Keratinocyte (primary cell): ENCODE data around the gene KSR1. TPM values are rescaled to one million over a fixed set of nuclear protein-coding genes. Genes with fewer than 3 reads are reported as not detected.

ENCODE experiments used
- DNase-seq: peaks from one replicate; pipeline ENCODE4 v3.0.0-alpha.2; 2011; ENCODE audit warnings: low read depth, missing footprints, low spot score
- FAIRE-seq: peaks from 2 replicates; lab custom pipeline; 2011; peaks lifted over from hg19 to GRCh38; lab: Jason Lieb, UNC
- H2AFZ ChIP-seq: 2 replicates; pipeline ENCODE4 v1.6.0; 2012; ENCODE audit warnings: low read length, control low read depth, inconsistent platforms; ENCODE audit not compliant: control insufficient read depth
- H3K27ac ChIP-seq: 2 replicates; pipeline ENCODE4 v1.5.1; 2011; ENCODE audit warnings: low read length; ENCODE audit not compliant: control insufficient read depth, insufficient read depth
- H3K27me3 ChIP-seq: 3 replicates; pipeline ENCODE4 v1.6.0; 2011; ENCODE audit warnings: low read length; ENCODE audit not compliant: control insufficient read depth, insufficient read depth; ENCODE audit errors: extremely low read depth
- H3K36me3 ChIP-seq, 2 experiments: 2 replicates in 1 of 2; 3 replicates in 1 of 2; pipeline ENCODE4 v1.5.1; 2011; ENCODE audit warnings: low read length in 2 of 2, mild to moderate bottlenecking in 1 of 2; ENCODE audit not compliant: control insufficient read depth in 2 of 2, insufficient read depth in 2 of 2; ENCODE audit errors: extremely low read depth in 1 of 2
- H3K4me1 ChIP-seq: 3 replicates; pipeline ENCODE4 v1.5.1; 2011; ENCODE audit warnings: low read length; ENCODE audit not compliant: control insufficient read depth, insufficient read depth; ENCODE audit errors: extremely low read depth
- H3K4me2 ChIP-seq: 3 replicates; pipeline ENCODE4 v1.6.0; 2011; ENCODE audit warnings: low read depth, low read length; ENCODE audit not compliant: control insufficient read depth, insufficient read depth; ENCODE audit errors: extremely low read depth
- H3K4me3 ChIP-seq, 3 experiments: fragments of 200-600 bp in 1 of 3; sonication (generic) in 1 of 3; 2 replicates in 2 of 3; 3 replicates in 1 of 3; pipeline ENCODE4 v1.5.1; 2011 to 2016; ENCODE audit warnings: low read length in 3 of 3, mild to moderate bottlenecking in 3 of 3, control low read depth in 2 of 3, inconsistent platforms in 1 of 3, low read depth in 1 of 3, mixed read lengths in 1 of 3, mixed run types in 1 of 3, moderate library complexity in 1 of 3; ENCODE audit not compliant: control insufficient read depth in 2 of 3, insufficient read depth in 2 of 3; ENCODE audit errors: extremely low read depth in 1 of 3
- H3K79me2 ChIP-seq: 2 replicates; pipeline ENCODE4 v1.6.0; 2012; ENCODE audit warnings: low read length; ENCODE audit not compliant: control insufficient read depth, insufficient read depth
- H3K9ac ChIP-seq: 3 replicates; pipeline ENCODE4 v1.6.0; 2011; ENCODE audit warnings: low read length; ENCODE audit not compliant: control insufficient read depth, insufficient read depth; ENCODE audit errors: extremely low read depth
- H3K9me1 ChIP-seq: 3 replicates; pipeline ENCODE4 v1.6.0; 2011; ENCODE audit warnings: low read length; ENCODE audit not compliant: control insufficient read depth, insufficient read depth; ENCODE audit errors: extremely low read depth
- H3K9me3 ChIP-seq: 2 replicates; pipeline ENCODE4 v1.5.1; 2012; ENCODE audit warnings: low read depth, low read length; ENCODE audit not compliant: control insufficient read depth
- H4K20me1 ChIP-seq: 3 replicates; pipeline ENCODE4 v1.6.0; 2011; ENCODE audit warnings: low read length; ENCODE audit not compliant: control insufficient read depth, insufficient read depth; ENCODE audit errors: extremely low read depth
- EZH2 ChIP-seq: IDR thresholded peaks from one replicate; pipeline ENCODE4 v1.6.1; 2012; ENCODE audit warnings: inconsistent platforms, mild to moderate bottlenecking, low read length, moderate library complexity
- dilution Hi-C: fragments of 300-500 bp; cut with MboI; formaldehyde crosslinking; loops from one replicate; pipeline ENCODE4 v1.7.0; 2020; ENCODE audit warnings: low sequenced_read_pairs; ENCODE audit not compliant: extremely low pct_ligation_motif_present
- polyA plus RNA-seq, 5 experiments: library from polyadenylated mRNA; depleted of rRNA in 3 of 5; stranded (reverse) in 3 of 5; stranded (forward) in 1 of 5; unstranded in 1 of 5; fragments of >200 nt; gene quantifications; 1 replicate in 1 of 5; 2 replicates in 3 of 5; 3 replicates in 1 of 5; pipeline versions ENCODE4 v1.2.1 to v1.2.3, GENCODE V29; 2011 to 2012; ENCODE audit warnings: missing spikeins in 2 of 5, low read depth in 1 of 5, low replicate concordance in 1 of 5
- TF ChIP-seq, protein P1 (sequence below), 3 experiments: IDR thresholded peaks in 1 of 3; conservative IDR thresholded peaks in 1 of 3; optimal IDR thresholded peaks in 1 of 3; 2 replicates in 2 of 3; 3 replicates in 1 of 3; pipeline versions ENCODE3 to v1.5.1; 2011; ENCODE audit warnings: low read length in 3 of 3, mild to moderate bottlenecking in 3 of 3, moderate library complexity in 2 of 3, control low read depth in 1 of 3, inconsistent platforms in 1 of 3; ENCODE audit not compliant: insufficient read depth in 2 of 3; ENCODE audit errors: extremely low read depth in 1 of 3

Gene KSR1
- polyA plus RNA-seq, 1 donor (not counting 4 experiments of a cell fraction or from before 2014, with no cell fraction given): 1.3 TPM

DNA sequence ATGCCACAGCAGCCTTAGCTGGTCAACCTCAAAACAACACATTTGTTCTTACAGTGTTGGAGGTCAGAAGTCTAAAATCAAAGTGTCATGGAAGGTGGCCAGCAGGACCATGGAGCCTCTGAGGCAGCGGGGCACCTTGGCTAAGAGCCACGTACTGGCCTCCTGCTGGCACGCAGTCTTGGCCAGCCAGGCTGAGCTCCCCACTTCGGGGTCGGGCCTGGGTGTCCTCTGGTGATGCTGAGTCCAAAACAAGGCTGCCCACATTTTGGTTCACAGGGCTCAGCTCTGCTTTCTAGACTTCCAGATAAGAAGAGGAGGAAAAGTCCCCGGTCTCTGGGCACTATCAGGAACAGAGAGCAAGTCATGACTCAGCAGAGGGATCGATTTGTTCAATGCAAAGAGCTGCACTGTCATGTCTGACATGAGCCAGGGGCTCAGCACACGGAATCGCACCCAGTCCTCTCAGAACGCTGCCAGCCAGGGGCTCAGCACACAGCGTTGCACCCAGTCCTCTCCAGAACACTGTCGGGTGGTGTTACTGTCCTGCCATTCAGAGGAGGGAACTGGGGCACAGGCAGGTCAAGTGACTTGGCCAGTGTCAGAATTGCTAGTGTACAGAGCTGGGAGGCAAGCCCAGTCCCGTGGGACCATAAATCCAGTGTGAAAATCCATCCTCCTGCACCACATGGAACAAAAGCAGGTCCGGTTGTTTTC is 177.2 kb downstream of the KSR1 start:
- no peak overlapping the region for H3K27ac ChIP-seq
- H4K20me1 ChIP-seq: no peaks in the 10 kb centered on the region
- peaks cover 24% of the 10 kb centered on the region for H3K4me1 ChIP-seq
- no peak overlapping the region for H2AFZ ChIP-seq
- H3K4me3 ChIP-seq: no peak overlapping the region
- DNase-seq (no peak), FAIRE-seq (no peak)
- H3K9ac ChIP-seq: no peak overlapping the region
- dilution Hi-C loops: no loop called here
- H3K9me1 ChIP-seq: no peaks in the 10 kb centered on the region
- H3K9me3 ChIP-seq: no peaks in the 10 kb centered on the region
- H3K36me3 ChIP-seq: no peaks in the 10 kb centered on the region
- H3K79me2 ChIP-seq: no peaks in the 10 kb centered on the region
- H3K27me3 ChIP-seq: no peaks in the 10 kb centered on the region
- TF ChIP-seq, protein P1, sequence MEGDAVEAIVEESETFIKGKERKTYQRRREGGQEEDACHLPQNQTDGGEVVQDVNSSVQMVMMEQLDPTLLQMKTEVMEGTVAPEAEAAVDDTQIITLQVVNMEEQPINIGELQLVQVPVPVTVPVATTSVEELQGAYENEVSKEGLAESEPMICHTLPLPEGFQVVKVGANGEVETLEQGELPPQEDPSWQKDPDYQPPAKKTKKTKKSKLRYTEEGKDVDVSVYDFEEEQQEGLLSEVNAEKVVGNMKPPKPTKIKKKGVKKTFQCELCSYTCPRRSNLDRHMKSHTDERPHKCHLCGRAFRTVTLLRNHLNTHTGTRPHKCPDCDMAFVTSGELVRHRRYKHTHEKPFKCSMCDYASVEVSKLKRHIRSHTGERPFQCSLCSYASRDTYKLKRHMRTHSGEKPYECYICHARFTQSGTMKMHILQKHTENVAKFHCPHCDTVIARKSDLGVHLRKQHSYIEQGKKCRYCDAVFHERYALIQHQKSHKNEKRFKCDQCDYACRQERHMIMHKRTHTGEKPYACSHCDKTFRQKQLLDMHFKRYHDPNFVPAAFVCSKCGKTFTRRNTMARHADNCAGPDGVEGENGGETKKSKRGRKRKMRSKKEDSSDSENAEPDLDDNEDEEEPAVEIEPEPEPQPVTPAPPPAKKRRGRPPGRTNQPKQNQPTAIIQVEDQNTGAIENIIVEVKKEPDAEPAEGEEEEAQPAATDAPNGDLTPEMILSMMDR (optimal IDR thresholded peaks at IDR 0.05 in 1 of 3, IDR thresholded peaks at IDR 0.05 in 1 of 3, conservative IDR thresholded peaks at IDR 0.05 in 1 of 3; ENCODE audit: extremely low read depth in 1 of 3, insufficient read depth in 2 of 3, low read length in 3 of 3): no peak
- TF ChIP-seq EZH2: no peak
- H3K4me2 ChIP-seq: no peak overlapping the region

GRCh38 chr17:27634026-27634335 is 177.7 kb downstream of the KSR1 start:
- no peaks in the 10 kb centered on the region for H3K36me3 ChIP-seq
- no peaks in the 10 kb centered on the region for H3K9me3 ChIP-seq
- no peaks in the 10 kb centered on the region for H3K27me3 ChIP-seq
- no peak overlapping the region for H3K4me2 ChIP-seq
- no peak overlapping the region for H3K27ac ChIP-seq
- no peaks in the 10 kb centered on the region for H3K79me2 ChIP-seq
- no peak for DNase-seq
- no peak overlapping the region for H3K9ac ChIP-seq
- no peak overlapping the region for H3K4me3 ChIP-seq
- H3K9me1 ChIP-seq: no peaks in the 10 kb centered on the region
- H3K4me1 ChIP-seq: peaks cover 23% of the 10 kb centered on the region
- no peaks in the 10 kb centered on the region for H4K20me1 ChIP-seq
- FAIRE-seq: no peak
- no peak overlapping the region for H2AFZ ChIP-seq
- dilution Hi-C loops: no loop called here
- TF ChIP-seq, protein P1 (optimal IDR thresholded peaks at IDR 0.05 in 1 of 3, IDR thresholded peaks at IDR 0.05 in 1 of 3, conservative IDR thresholded peaks at IDR 0.05 in 1 of 3; ENCODE audit: extremely low read depth in 1 of 3, insufficient read depth in 2 of 3, low read length in 3 of 3): no peak
- no peak for TF ChIP-seq EZH2
